ENCODE results near the gene FBRSL1. TPM values are rescaled to one million over a fixed set of nuclear protein-coding genes. Genes with fewer than 3 reads are reported as not detected.

FBRSL1 gene
- total RNA-seq, 1 experiment from 2014 or later, result 96.1 TPM

DNA sequence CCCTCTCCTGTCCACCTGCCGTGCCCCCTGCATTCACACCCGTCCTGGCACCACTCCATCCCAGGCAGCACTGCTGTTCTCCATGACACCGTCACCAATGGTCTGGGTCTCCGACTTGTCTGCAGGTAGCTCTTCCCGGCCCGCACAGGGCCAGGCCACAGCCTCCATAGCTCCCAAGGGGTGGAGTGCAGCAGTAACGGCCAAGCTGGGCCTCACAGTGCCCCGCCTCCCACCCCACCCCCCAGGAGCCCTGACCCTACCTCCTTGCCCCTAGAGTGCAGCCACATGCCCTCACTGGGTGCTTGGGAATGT lies 12.9 kb downstream of the FBRSL1 start:
- CTCF ChIA-PET, result no interaction called here

DNA sequence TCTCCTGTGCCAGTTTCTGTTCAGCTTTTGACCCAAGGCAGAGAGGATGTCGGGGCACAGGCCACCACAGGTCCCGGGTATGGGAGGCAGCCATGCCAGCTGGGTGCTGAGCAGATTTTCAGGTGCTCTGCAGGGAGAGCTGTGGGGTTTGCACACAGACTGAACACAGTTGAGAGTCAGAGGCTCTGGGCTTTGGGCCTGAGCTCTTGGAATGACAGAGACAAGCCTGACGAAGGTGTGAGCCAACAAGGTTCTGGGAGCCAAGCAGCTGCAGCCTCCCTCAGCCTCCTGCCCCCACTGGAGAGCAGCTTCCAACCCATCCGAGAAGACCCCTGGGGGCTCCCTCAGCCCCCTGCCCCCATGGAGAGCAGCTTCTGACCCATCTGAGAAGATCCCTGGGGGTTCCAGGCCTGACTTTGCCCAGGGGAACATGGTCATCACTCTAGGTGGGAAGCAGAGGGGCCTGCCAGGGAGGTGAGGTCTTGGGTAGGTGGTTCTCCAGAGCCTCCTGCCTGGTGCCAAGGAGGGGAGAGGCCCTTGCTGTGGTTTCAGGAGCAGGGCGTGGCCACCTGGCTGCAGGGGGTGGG lies 13.8 kb downstream of the FBRSL1 start:
- no peak overlapping the region for H3K4me3 Mint-ChIP-seq (ENCODE audit: unreplicated experiment)
- H3K4me1 Mint-ChIP-seq (ENCODE audit: low read depth, unreplicated experiment), result no peaks in the 10 kb centered on the region
- H3K9me3 Mint-ChIP-seq (ENCODE audit: unreplicated experiment), result no peaks in the 10 kb centered on the region
- H3K4me1 ChIP-seq, result no peaks in the 10 kb centered on the region
- H3K4me3 ChIP-seq (ENCODE audit: low read depth, low read length), result no peak overlapping the region
- H3K27ac Mint-ChIP-seq (ENCODE audit: unreplicated experiment), result no peak overlapping the region
- DNase-seq, result no peak
- H3K36me3 Mint-ChIP-seq (ENCODE audit: insufficient read depth, unreplicated experiment), result peaks cover 11% of the 10 kb centered on the region
- H3K27me3 ChIP-seq (replicated peaks; ENCODE audit: control insufficient read depth, insufficient read depth, low read length), result no peaks in the 10 kb centered on the region
- no peaks in the 10 kb centered on the region for H3K36me3 ChIP-seq (ENCODE audit: control insufficient read depth, insufficient read depth, low read length)
- POLR2A ChIA-PET, result no interaction called here
- intact Hi-C loops (cut with micrococcal nuclease; ENCODE audit: unreplicated experiment), result no loop called here
- TF ChIP-seq, protein P1, sequence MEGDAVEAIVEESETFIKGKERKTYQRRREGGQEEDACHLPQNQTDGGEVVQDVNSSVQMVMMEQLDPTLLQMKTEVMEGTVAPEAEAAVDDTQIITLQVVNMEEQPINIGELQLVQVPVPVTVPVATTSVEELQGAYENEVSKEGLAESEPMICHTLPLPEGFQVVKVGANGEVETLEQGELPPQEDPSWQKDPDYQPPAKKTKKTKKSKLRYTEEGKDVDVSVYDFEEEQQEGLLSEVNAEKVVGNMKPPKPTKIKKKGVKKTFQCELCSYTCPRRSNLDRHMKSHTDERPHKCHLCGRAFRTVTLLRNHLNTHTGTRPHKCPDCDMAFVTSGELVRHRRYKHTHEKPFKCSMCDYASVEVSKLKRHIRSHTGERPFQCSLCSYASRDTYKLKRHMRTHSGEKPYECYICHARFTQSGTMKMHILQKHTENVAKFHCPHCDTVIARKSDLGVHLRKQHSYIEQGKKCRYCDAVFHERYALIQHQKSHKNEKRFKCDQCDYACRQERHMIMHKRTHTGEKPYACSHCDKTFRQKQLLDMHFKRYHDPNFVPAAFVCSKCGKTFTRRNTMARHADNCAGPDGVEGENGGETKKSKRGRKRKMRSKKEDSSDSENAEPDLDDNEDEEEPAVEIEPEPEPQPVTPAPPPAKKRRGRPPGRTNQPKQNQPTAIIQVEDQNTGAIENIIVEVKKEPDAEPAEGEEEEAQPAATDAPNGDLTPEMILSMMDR (IDR thresholded peaks at IDR 0.05; ENCODE audit: insufficient read depth in 1 of 2, low read depth in 1 of 2, low read length in 1 of 2, severe bottlenecking in 1 of 2, unreplicated experiment in 1 of 2), result no peak
- no peaks in the 10 kb centered on the region for H3K27me3 Mint-ChIP-seq (ENCODE audit: insufficient read depth, unreplicated experiment)
- CTCF ChIA-PET, result no interaction called here
- no peaks in the 10 kb centered on the region for H3K9me3 ChIP-seq
- BruUV-seq (replicated peaks), result no TSS peak

More for the DNA sequence above, 12.9 kb downstream of the FBRSL1 start:
- Mint-ChIP-seq H3K36me3 (ENCODE audit: insufficient read depth, unreplicated experiment) (peaks cover 11% of the 10 kb centered on the region), H3K9me3 (ENCODE audit: unreplicated experiment) (no peaks in the 10 kb centered on the region), H3K27me3 (ENCODE audit: insufficient read depth, unreplicated experiment) (no peaks in the 10 kb centered on the region), H3K4me3 (ENCODE audit: unreplicated experiment) (no peak overlapping the region), H3K27ac (ENCODE audit: unreplicated experiment) (no peak overlapping the region), H3K4me1 (ENCODE audit: low read depth, unreplicated experiment) (no peaks in the 10 kb centered on the region)
- POLR2A ChIA-PET, result no interaction called here
- TF ChIP-seq, protein P1 (IDR thresholded peaks at IDR 0.05; ENCODE audit: insufficient read depth in 1 of 2, low read depth in 1 of 2, low read length in 1 of 2, severe bottlenecking in 1 of 2, unreplicated experiment in 1 of 2), result no peak
- Histone ChIP-seq H3K27me3 (replicated peaks; ENCODE audit: control insufficient read depth, insufficient read depth, low read length) (no peaks in the 10 kb centered on the region), H3K4me1 (no peaks in the 10 kb centered on the region), H3K4me3 (ENCODE audit: low read depth, low read length) (no peak overlapping the region), H3K9me3 (no peaks in the 10 kb centered on the region), H3K36me3 (ENCODE audit: control insufficient read depth, insufficient read depth, low read length) (no peaks in the 10 kb centered on the region)
- intact Hi-C loops (cut with micrococcal nuclease; ENCODE audit: unreplicated experiment), result no loop called here
- no peak for DNase-seq
- BruUV-seq (replicated peaks), result no TSS peak

DNA sequence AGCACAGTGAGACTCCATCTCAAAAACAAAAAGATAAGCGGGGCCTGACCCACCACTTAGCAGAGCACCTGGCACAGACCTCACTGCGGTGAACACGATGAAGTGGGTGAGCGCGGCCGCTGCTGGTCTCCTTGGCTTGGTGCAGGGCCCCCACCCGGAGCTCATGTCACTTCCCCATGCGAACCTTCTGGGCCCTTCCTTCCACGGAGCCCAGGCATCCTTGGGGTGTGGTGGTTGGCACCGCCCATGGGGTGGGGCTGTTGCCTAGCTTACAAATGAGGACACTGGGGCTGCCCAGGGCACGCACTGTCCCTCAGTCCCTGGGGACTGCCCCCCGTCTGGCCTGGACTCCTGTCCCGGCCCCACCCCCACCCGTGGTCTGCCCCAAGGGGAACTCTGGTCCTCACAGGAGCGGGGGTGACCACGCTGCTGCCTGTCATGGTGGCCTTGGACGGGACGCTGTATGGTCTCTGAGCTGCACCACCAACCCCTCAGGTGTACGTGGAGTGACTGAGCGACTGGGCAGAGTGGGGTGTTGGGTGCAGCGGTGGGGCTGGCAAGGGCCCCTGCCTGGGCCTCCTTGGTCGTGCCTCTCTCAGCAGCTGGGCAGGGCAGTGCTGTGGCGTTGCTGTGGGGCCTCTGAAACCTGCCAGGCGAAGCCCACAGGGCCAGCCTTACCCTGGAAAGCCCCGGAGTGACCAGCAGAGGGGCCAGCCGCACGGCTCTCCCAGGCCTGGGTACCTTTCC lies 15.3 kb downstream of the FBRSL1 start:
- H3K27me3 ChIP-seq (replicated peaks; ENCODE audit: control insufficient read depth, insufficient read depth, low read length), result no peaks in the 10 kb centered on the region
- no TSS peak for BruUV-seq (replicated peaks)
- H3K36me3 ChIP-seq (ENCODE audit: control insufficient read depth, insufficient read depth, low read length), result no peaks in the 10 kb centered on the region
- Mint-ChIP-seq H3K9me3 (ENCODE audit: unreplicated experiment) (no peaks in the 10 kb centered on the region), H3K27ac (ENCODE audit: unreplicated experiment) (no peak overlapping the region), H3K36me3 (ENCODE audit: insufficient read depth, unreplicated experiment) (peaks cover 11% of the 10 kb centered on the region), H3K4me3 (ENCODE audit: unreplicated experiment) (no peak overlapping the region), H3K27me3 (ENCODE audit: insufficient read depth, unreplicated experiment) (no peaks in the 10 kb centered on the region), H3K4me1 (ENCODE audit: low read depth, unreplicated experiment) (no peaks in the 10 kb centered on the region)
- POLR2A ChIA-PET, result no interaction called here
- intact Hi-C loops (cut with micrococcal nuclease; ENCODE audit: unreplicated experiment), result no loop called here
- H3K9me3 ChIP-seq, result no peaks in the 10 kb centered on the region
- no peaks in the 10 kb centered on the region for H3K4me1 ChIP-seq
- DNase-seq, result no peak
- CTCF ChIA-PET, result no interaction called here
- TF ChIP-seq, protein P1 (IDR thresholded peaks at IDR 0.05; ENCODE audit: insufficient read depth in 1 of 2, low read depth in 1 of 2, low read length in 1 of 2, severe bottlenecking in 1 of 2, unreplicated experiment in 1 of 2), result no peak
- H3K4me3 ChIP-seq (ENCODE audit: low read depth, low read length), result no peak overlapping the region

Measured in Caco-2 (cell line).